Glutamatergic neuron (in vitro differentiated cells): ENCODE measurements around the gene ZMYND11. TPM values are rescaled to one million over a fixed set of nuclear protein-coding genes. Genes with fewer than 3 reads are reported as not detected.

Experiments
- DNase-seq: peaks from one replicate; pipeline ENCODE4 v3.0.0; 2022
- H3K27ac Mint-ChIP-seq: one replicate; pipeline ENCODE4 v1.8.0; 2020; ENCODE audit warnings: mild to moderate bottlenecking, mixed read lengths, inconsistent platforms; ENCODE audit not compliant: unreplicated experiment
- H3K27me3 Mint-ChIP-seq: one replicate; pipeline ENCODE4 v1.8.0; 2020; ENCODE audit warnings: mild to moderate bottlenecking, moderate library complexity, mixed read lengths, inconsistent platforms; ENCODE audit not compliant: unreplicated experiment
- H3K36me3 Mint-ChIP-seq: one replicate; pipeline ENCODE4 v1.8.0; 2020; ENCODE audit warnings: mild to moderate bottlenecking, mixed read lengths, inconsistent platforms; ENCODE audit not compliant: unreplicated experiment
- H3K4me1 Mint-ChIP-seq: one replicate; pipeline ENCODE4 v1.8.0; 2020; ENCODE audit warnings: mild to moderate bottlenecking, low read depth, mixed read lengths, inconsistent platforms; ENCODE audit not compliant: unreplicated experiment
- H3K4me3 Mint-ChIP-seq: one replicate; pipeline ENCODE4 v1.8.0; 2020; ENCODE audit warnings: mild to moderate bottlenecking, mixed read lengths, inconsistent platforms; ENCODE audit not compliant: unreplicated experiment
- H3K9me3 Mint-ChIP-seq: one replicate; pipeline ENCODE4 v1.8.0; 2020; ENCODE audit warnings: mild to moderate bottlenecking, moderate library complexity, mixed read lengths, inconsistent platforms; ENCODE audit not compliant: unreplicated experiment
- CTCF ChIP-seq: fragments of 200-600 bp; sonication (generic); IDR thresholded peaks from one replicate; pipeline ENCODE4 v1.5.0; 2021; ENCODE audit not compliant: partially characterized antibody, unreplicated experiment
- total RNA-seq: library from RNA; stranded (reverse); fragmentation: NEBNext Ultra II Directional; extraction: Animal tissue kit (Norgen Biotek cat#: 25700); gene quantifications from one replicate; pipeline ENCODE4 v1.2.1, GENCODE V29; 2021; ENCODE audit not compliant: unreplicated experiment

ZMYND11 gene
- total RNA-seq, 1 donor from 2014 or later, result 26.6 TPM

DNA sequence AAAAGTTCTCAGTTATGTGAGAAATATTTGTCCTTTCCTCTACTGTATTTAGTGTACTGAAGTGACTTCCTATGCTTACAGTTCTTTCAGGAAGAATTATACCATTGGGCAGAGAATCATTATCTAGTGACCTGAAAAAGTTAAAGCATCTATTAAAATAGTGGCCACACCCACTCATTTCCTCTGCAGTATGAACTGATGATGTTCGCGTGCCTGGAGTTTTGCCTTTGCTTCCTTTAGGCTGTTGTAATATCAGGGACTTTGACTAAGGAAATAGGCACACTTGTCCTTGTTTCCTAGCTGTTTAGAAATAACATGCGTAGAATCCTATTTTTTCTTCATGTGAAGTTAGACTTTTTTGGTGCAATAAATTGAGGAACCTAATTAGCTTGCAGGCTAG lies 100.7 kb downstream of the ZMYND11 start:
- no peaks in the 10 kb centered on the region for H3K27me3 Mint-ChIP-seq
- H3K36me3 Mint-ChIP-seq, result no peaks in the 10 kb centered on the region
- peaks cover 35% of the 10 kb centered on the region for H3K4me1 Mint-ChIP-seq
- H3K4me3 Mint-ChIP-seq, result no peak overlapping the region
- H3K27ac Mint-ChIP-seq, result no peak overlapping the region
- no peak for TF ChIP-seq CTCF
- DNase-seq, result no peak
- peaks cover 2% of the 10 kb centered on the region for H3K9me3 Mint-ChIP-seq

- no peaks in the 10 kb centered on the region for H3K36me3 Mint-ChIP-seq
- no peak for DNase-seq
- no peak for TF ChIP-seq CTCF
- H3K9me3 Mint-ChIP-seq, result peaks cover under 1% of the 10 kb centered on the region
- peaks cover 15% of the 10 kb centered on the region for H3K4me1 Mint-ChIP-seq
- no peak overlapping the region for H3K4me3 Mint-ChIP-seq
- H3K27me3 Mint-ChIP-seq, result no peaks in the 10 kb centered on the region
- no peak overlapping the region for H3K27ac Mint-ChIP-seq
These were observed 103.9 kb downstream of the ZMYND11 start for GRCh38 chr10:239109-239508.

DNA sequence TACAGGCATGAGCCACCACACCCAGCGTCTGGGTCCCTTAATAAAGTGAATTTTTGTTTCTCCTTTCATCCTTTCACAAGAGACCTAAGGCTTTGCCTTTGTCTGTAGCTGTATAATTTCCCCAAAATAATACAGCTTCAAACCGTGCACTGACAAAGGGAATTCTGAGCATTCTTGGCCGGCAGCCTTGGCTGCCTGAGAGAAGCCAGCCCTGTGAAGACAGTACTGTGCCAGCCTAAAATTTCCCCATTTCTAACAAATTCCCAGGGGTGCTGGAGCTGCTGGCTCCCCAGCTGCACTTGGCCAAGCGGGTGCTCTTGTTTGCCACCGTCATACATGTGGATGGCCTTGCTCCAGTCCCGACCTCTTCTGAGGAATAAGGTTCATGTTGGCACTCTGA lies 106.2 kb downstream of the ZMYND11 start:
- H3K4me3 Mint-ChIP-seq, result no peak overlapping the region
- H3K9me3 Mint-ChIP-seq, result no peaks in the 10 kb centered on the region
- no peak for TF ChIP-seq CTCF
- no peaks in the 10 kb centered on the region for H3K36me3 Mint-ChIP-seq
- H3K27me3 Mint-ChIP-seq, result no peaks in the 10 kb centered on the region
- H3K4me1 Mint-ChIP-seq, result no peaks in the 10 kb centered on the region
- no peak for DNase-seq
- no peak overlapping the region for H3K27ac Mint-ChIP-seq

- DNase-seq, result no peak
- Mint-ChIP-seq H3K4me1 (no peaks in the 10 kb centered on the region), H3K36me3 (no peaks in the 10 kb centered on the region), H3K27me3 (no peaks in the 10 kb centered on the region), H3K27ac (no peak overlapping the region), H3K4me3 (no peak overlapping the region), H3K9me3 (no peaks in the 10 kb centered on the region)
- no peak for TF ChIP-seq CTCF
These were observed 106.8 kb downstream of the ZMYND11 start for GRCh38 chr10:241966-242643.

DNA sequence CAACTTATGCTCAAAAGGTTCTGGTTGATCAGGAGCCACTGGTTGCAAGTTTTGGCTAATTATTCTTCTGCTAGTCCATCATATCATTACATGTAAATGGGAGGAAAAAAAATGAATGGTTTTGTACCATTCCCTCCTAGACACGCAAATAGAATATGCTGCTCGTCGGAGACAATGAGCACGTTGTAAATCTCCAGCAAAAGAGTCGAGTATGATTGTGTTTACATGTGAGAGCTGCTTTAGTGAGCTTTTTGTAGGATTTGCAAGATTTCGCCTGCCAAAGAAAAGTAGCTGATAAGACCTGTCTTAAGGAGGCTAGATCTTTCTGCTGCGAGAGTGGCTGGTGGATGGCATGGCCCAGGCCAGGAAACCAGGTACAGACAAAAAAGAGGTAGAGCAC lies 109.0 kb downstream of the ZMYND11 start:
- Mint-ChIP-seq H3K27me3 (no peaks in the 10 kb centered on the region), H3K27ac (no peak overlapping the region), H3K9me3 (no peaks in the 10 kb centered on the region), H3K36me3 (no peaks in the 10 kb centered on the region), H3K4me3 (no peak overlapping the region), H3K4me1 (no peaks in the 10 kb centered on the region)
- TF ChIP-seq CTCF, result no peak
- DNase-seq, result no peak
